T-helper 1 cell (primary cell): Measurements from ENCODE around the gene HDAC7.
"Not testable (repeated sequence)": the region's sequence is repeated elsewhere in the genome, so short reads cannot be mapped to it uniquely, and the experiment has no call there.

Experiments used
- DNase-seq, 5 donors: peaks; one replicate each; pipeline ENCODE4 v3.0.0-alpha.2; 2012 to 2020

Gene HDAC7

GRCh38 chr12:47848853-47849252, 29.1 kb upstream of the HDAC7 start:
- no peak for DNase-seq

- no peak for DNase-seq
Measured at GRCh38 chr12:47846294-47846996, 26.7 kb upstream of the HDAC7 start.

- DNase-seq: no peak
Measured at GRCh38 chr12:47845081-47845480, 25.4 kb upstream of the HDAC7 start.

- DNase-seq: no peak
Measured at GRCh38 chr12:47844264-47845019, 24.7 kb upstream of the HDAC7 start.

- DNase-seq: no peak
Measured at GRCh38 chr12:47843226-47843980, 23.7 kb upstream of the HDAC7 start.

GRCh38 chr12:47842543-47842942, 22.8 kb upstream of the HDAC7 start:
- DNase-seq: not testable (repeated sequence)

GRCh38 chr12:47841910-47842309, 22.2 kb upstream of the HDAC7 start:
- DNase-seq: no peak

- DNase-seq: no peak
Measured at GRCh38 chr12:47841501-47841900, 21.8 kb upstream of the HDAC7 start.

- DNase-seq: no peak
Measured at GRCh38 chr12:47840571-47840970, 20.9 kb upstream of the HDAC7 start.

- no peak for DNase-seq
Measured at GRCh38 chr12:47839214-47839876, 19.6 kb upstream of the HDAC7 start.

- peak in 1 of 5 donors; percentile 34 for DNase-seq
Measured at GRCh38 chr12:47838286-47838931, 18.7 kb upstream of the HDAC7 start.

GRCh38 chr12:47837190-47838171, 17.8 kb upstream of the HDAC7 start:
- DNase-seq: peak in 4 of 5 donors; percentile 50 to 69 (median 58)

- DNase-seq: no peak
Measured at GRCh38 chr12:47835831-47836155, 16.1 kb upstream of the HDAC7 start.

GRCh38 chr12:47835006-47835830, 15.5 kb upstream of the HDAC7 start:
- DNase-seq: no peak

- DNase-seq: no peak
Measured at GRCh38 chr12:47834199-47834903, 14.6 kb upstream of the HDAC7 start.

- DNase-seq: no peak
Measured at GRCh38 chr12:47833591-47834012, 13.9 kb upstream of the HDAC7 start.

- DNase-seq: peak in 1 of 5 donors; percentile 37
Measured at GRCh38 chr12:47832263-47832933, 12.7 kb upstream of the HDAC7 start.

GRCh38 chr12:47829584-47829983, 9.9 kb upstream of the HDAC7 start:
- DNase-seq: no peak

GRCh38 chr12:47828976-47829482, 9.3 kb upstream of the HDAC7 start:
- DNase-seq: no peak
